ENCODE data around the gene ABI1. TPM values are rescaled to one million over a fixed set of nuclear protein-coding genes. Genes with fewer than 3 reads are reported as not detected.

Gene ABI1
- total RNA-seq, 1 experiment from 2014 or later: 50.8 TPM

GRCh38 chr10:26887611-26888215 lies 27.0 kb upstream of the ABI1 start:
- Histone ChIP-seq H3K27ac (no peak overlapping the region), H3K4me1 (replicated peaks; ENCODE audit: insufficient read depth) (no peaks in the 10 kb centered on the region), H3K9me2 (ENCODE audit: insufficient read depth) (no peaks in the 10 kb centered on the region), H3F3A (ENCODE audit: insufficient read depth, low read depth) (no peaks in the 10 kb centered on the region), H3K36me3 (ENCODE audit: low read depth) (no peaks in the 10 kb centered on the region), H3K27me3 (ENCODE audit: insufficient read depth, low read depth) (no peaks in the 10 kb centered on the region), H3K4me3 (no peak overlapping the region), H3K9me3 (ENCODE audit: insufficient read depth, low read depth) (no peaks in the 10 kb centered on the region), H3K4me2 (no peak overlapping the region), H4K20me1 (ENCODE audit: insufficient read depth) (no peaks in the 10 kb centered on the region), H2AFZ (no peak overlapping the region), H3K79me2 (ENCODE audit: low read depth) (no peaks in the 10 kb centered on the region)
- POLR2A ChIA-PET (ENCODE audit: unreplicated experiment): no interaction called here
- DNase-seq: no peak
- no TSS peak for BruUV-seq (replicated peaks)
- TF ChIP-seq CTCF (conservative IDR thresholded peaks at IDR 0.05) (no peak), EZH2 (IDR thresholded peaks at IDR 0.05; ENCODE audit: low read depth) (no peak)
- CTCF ChIA-PET: no interaction called here
- intact Hi-C loops (cut with micrococcal nuclease; ENCODE audit: unreplicated experiment): loop anchor here (10.0 kb wide), 1 partner anchor 283 kb away; no protein-coding TSS in a partner anchor

GRCh38 chr10:26881600-26882331 lies 21.0 kb upstream of the ABI1 start:
- Histone ChIP-seq H3K79me2 (ENCODE audit: low read depth) (no peaks in the 10 kb centered on the region), H3K27me3 (ENCODE audit: insufficient read depth, low read depth) (no peaks in the 10 kb centered on the region), H2AFZ (no peak overlapping the region), H3K4me3 (no peak overlapping the region), H3K9me3 (ENCODE audit: insufficient read depth, low read depth) (no peaks in the 10 kb centered on the region), H3K27ac (no peak overlapping the region), H3K4me2 (no peak overlapping the region), H3K4me1 (replicated peaks; ENCODE audit: insufficient read depth) (no peaks in the 10 kb centered on the region), H3F3A (ENCODE audit: insufficient read depth, low read depth) (no peaks in the 10 kb centered on the region), H3K9me2 (ENCODE audit: insufficient read depth) (no peaks in the 10 kb centered on the region), H4K20me1 (ENCODE audit: insufficient read depth) (no peaks in the 10 kb centered on the region), H3K36me3 (ENCODE audit: low read depth) (no peaks in the 10 kb centered on the region)
- TF ChIP-seq CTCF (conservative IDR thresholded peaks at IDR 0.05) (peak; percentile 67), EZH2 (IDR thresholded peaks at IDR 0.05; ENCODE audit: low read depth) (no peak)
- CTCF ChIA-PET: interaction anchor here (0.6 to 2.7 kb wide), 5 partner anchors 21 to 598 kb away, joined by 3 to 26 read pairs (median 4); partner anchors contain the start of gene ABI1
- no TSS peak for BruUV-seq (replicated peaks)
- intact Hi-C loops (cut with micrococcal nuclease; ENCODE audit: unreplicated experiment): loop anchor here (1.0 to 10.0 kb wide), 5 partner anchors 20 to 1004 kb away; no protein-coding TSS in a partner anchor
- DNase-seq: peak in 1 of 2 experiments; percentile 53
- POLR2A ChIA-PET (ENCODE audit: unreplicated experiment): no interaction called here

GRCh38 chr10:26879744-26880143 lies 19.0 kb upstream of the ABI1 start:
- Histone ChIP-seq H3K4me2 (no peak overlapping the region), H3F3A (ENCODE audit: insufficient read depth, low read depth) (no peaks in the 10 kb centered on the region), H3K4me1 (replicated peaks; ENCODE audit: insufficient read depth) (no peaks in the 10 kb centered on the region), H3K36me3 (ENCODE audit: low read depth) (no peaks in the 10 kb centered on the region), H3K27ac (no peak overlapping the region), H3K9me2 (ENCODE audit: insufficient read depth) (no peaks in the 10 kb centered on the region), H3K79me2 (ENCODE audit: low read depth) (no peaks in the 10 kb centered on the region), H3K27me3 (ENCODE audit: insufficient read depth, low read depth) (no peaks in the 10 kb centered on the region), H2AFZ (no peak overlapping the region), H4K20me1 (ENCODE audit: insufficient read depth) (no peaks in the 10 kb centered on the region), H3K9me3 (ENCODE audit: insufficient read depth, low read depth) (no peaks in the 10 kb centered on the region), H3K4me3 (no peak overlapping the region)
- BruUV-seq (replicated peaks): no TSS peak
- intact Hi-C loops (cut with micrococcal nuclease; ENCODE audit: unreplicated experiment): loop anchor here (5.0 to 10.0 kb wide), 2 partner anchors 275 to 1002 kb away; no protein-coding TSS in a partner anchor
- TF ChIP-seq EZH2 (IDR thresholded peaks at IDR 0.05; ENCODE audit: low read depth) (no peak), CTCF (conservative IDR thresholded peaks at IDR 0.05) (no peak)
- peak in 1 of 2 experiments; percentile 16 for DNase-seq
- ChIA-PET CTCF (no interaction called here), POLR2A (ENCODE audit: unreplicated experiment) (interaction anchor here (0.6 kb wide), 1 partner anchor 127 kb away, joined by 7 read pairs; no protein-coding TSS in a partner anchor)

Data from PC-9 (cell line).